DOHH2 (cell line): Measurements from ENCODE around the gene CSMD2.

Source experiments
- H3F3A ChIP-seq: fragments of 200-600 bp; sonication (generic), shearing (Covaris generic); 2 replicates; pipeline ENCODE4 v1.6.0; 2016; ENCODE audit warnings: antibody characterized with exemption, mild to moderate bottlenecking; ENCODE audit not compliant: control insufficient read depth, insufficient read depth
- H3K27ac ChIP-seq: fragments of 200-600 bp; sonication (generic); 2 replicates; pipeline ENCODE4 v1.5.1; 2014; ENCODE audit warnings: low read depth, mild to moderate bottlenecking, low read length, moderate library complexity
- H3K27me3 ChIP-seq: fragments of 200-600 bp; sonication (generic); 2 replicates; pipeline ENCODE4 v1.6.1; 2014; ENCODE audit warnings: mild to moderate bottlenecking, low read length, mixed read lengths; ENCODE audit not compliant: control insufficient read depth
- H3K36me3 ChIP-seq: fragments of 200-600 bp; sonication (generic); 2 replicates; pipeline ENCODE4 v1.6.1; 2014; ENCODE audit warnings: mild to moderate bottlenecking, low read length, moderate library complexity, mixed read lengths; ENCODE audit not compliant: control insufficient read depth
- H3K4me1 ChIP-seq: fragments of 200-600 bp; sonication (generic); 2 replicates; pipeline ENCODE4 v1.6.1; 2014; ENCODE audit warnings: mild to moderate bottlenecking, low read length, mixed read lengths; ENCODE audit not compliant: control insufficient read depth
- H3K4me2 ChIP-seq: fragments of 200-600 bp; sonication (generic); 2 replicates; pipeline ENCODE4 v1.6.0; 2014; ENCODE audit warnings: mild to moderate bottlenecking, low read length, moderate library complexity
- H3K4me3 ChIP-seq: fragments of 200-600 bp; sonication (generic); 2 replicates; pipeline ENCODE4 v1.5.1; 2014; ENCODE audit warnings: mild to moderate bottlenecking, low read length, mixed read lengths
- H3K79me2 ChIP-seq: fragments of 200-600 bp; sonication (generic); 2 replicates; pipeline ENCODE4 v1.6.1; 2014; ENCODE audit warnings: mild to moderate bottlenecking, low read length, mixed read lengths; ENCODE audit not compliant: control insufficient read depth
- H3K9me2 ChIP-seq: fragments of 200-600 bp; sonication (generic); replicated peaks from 2 replicates; pipeline ENCODE4 v1.6.1; 2014; ENCODE audit warnings: mild to moderate bottlenecking, low read length, mixed read lengths; ENCODE audit not compliant: control insufficient read depth
- H3K9me3 ChIP-seq: fragments of 200-600 bp; sonication (generic); 2 replicates; pipeline ENCODE4 v1.6.1; 2014; ENCODE audit warnings: antibody characterized with exemption, low read length, mixed read lengths; ENCODE audit not compliant: control insufficient read depth, insufficient read depth
- H4K20me1 ChIP-seq: fragments of 200-600 bp; sonication (generic); 2 replicates; pipeline ENCODE4 v1.6.0; 2014; ENCODE audit warnings: low read depth, mild to moderate bottlenecking, antibody characterized with exemption, low read length, moderate library complexity; ENCODE audit not compliant: control insufficient read depth, insufficient read depth
- EZH2phosphoT487 ChIP-seq: fragments of 200-600 bp; sonication (generic); IDR thresholded peaks from 2 replicates; pipeline ENCODE4 v1.6.1; 2017; ENCODE audit warnings: borderline replicate concordance, mild to moderate bottlenecking, antibody characterized with exemption, low read length, moderate library complexity, mixed read lengths
- TF ChIP-seq, protein P1 (sequence below): fragments of 200-600 bp; sonication (generic); IDR thresholded peaks from one replicate; pipeline ENCODE4 v1.5.1; 2014; ENCODE audit warnings: antibody characterized with exemption, mild to moderate bottlenecking, low read depth, low read length; ENCODE audit not compliant: poor library complexity, severe bottlenecking

The CSMD2 gene

DNA sequence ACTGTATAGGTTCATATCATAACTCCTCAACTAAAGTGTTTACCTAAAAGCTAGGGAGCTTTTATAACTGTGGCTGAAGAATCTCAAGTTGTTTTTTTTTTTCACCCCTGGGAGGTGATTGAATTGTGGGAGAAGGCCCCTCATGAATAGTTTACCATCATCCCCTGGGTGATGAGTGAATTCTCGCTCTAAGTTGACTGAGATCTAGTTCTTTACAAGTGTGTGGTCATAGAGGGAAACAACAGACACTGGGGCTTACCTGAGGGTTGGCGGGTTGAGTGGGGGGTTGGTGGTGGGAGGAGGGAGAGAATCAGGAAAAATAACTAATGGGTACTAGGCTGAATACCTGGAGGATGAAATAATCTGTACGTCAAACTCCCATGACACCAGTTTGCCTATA is 700.5 kb downstream of the CSMD2 start:
- no peaks in the 10 kb centered on the region for H3K27me3 ChIP-seq
- H3F3A ChIP-seq = peaks cover 4% of the 10 kb centered on the region; the same call in 1 of the 2 replicates
- no peaks in the 10 kb centered on the region for H3K9me2 ChIP-seq
- H4K20me1 ChIP-seq = no peaks in the 10 kb centered on the region
- H3K4me1 ChIP-seq = peaks cover 50% of the 10 kb centered on the region
- no peaks in the 10 kb centered on the region for H3K79me2 ChIP-seq
- no peaks in the 10 kb centered on the region for H3K36me3 ChIP-seq
- H3K9me3 ChIP-seq = no peaks in the 10 kb centered on the region
- no peak for TF ChIP-seq EZH2phosphoT487
- TF ChIP-seq, protein P1, sequence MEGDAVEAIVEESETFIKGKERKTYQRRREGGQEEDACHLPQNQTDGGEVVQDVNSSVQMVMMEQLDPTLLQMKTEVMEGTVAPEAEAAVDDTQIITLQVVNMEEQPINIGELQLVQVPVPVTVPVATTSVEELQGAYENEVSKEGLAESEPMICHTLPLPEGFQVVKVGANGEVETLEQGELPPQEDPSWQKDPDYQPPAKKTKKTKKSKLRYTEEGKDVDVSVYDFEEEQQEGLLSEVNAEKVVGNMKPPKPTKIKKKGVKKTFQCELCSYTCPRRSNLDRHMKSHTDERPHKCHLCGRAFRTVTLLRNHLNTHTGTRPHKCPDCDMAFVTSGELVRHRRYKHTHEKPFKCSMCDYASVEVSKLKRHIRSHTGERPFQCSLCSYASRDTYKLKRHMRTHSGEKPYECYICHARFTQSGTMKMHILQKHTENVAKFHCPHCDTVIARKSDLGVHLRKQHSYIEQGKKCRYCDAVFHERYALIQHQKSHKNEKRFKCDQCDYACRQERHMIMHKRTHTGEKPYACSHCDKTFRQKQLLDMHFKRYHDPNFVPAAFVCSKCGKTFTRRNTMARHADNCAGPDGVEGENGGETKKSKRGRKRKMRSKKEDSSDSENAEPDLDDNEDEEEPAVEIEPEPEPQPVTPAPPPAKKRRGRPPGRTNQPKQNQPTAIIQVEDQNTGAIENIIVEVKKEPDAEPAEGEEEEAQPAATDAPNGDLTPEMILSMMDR = no peak
- no peak overlapping the region for H3K4me2 ChIP-seq
- H3K27ac ChIP-seq = no peak overlapping the region
- no peak overlapping the region for H3K4me3 ChIP-seq
